HAP-1 (cell line): ENCODE measurements around the gene GPR37.
A peak's percentile ranks its signal among the peaks of the same experiment; 100 is the strongest.

Experiments
- DNase-seq, 2 experiments: peaks; one replicate each; pipeline ENCODE4 v3.0.0-alpha.2; 2016 to 2020; ENCODE audit warnings: low spot score in 2 of 2
- H3K27me3 ChIP-seq: fragments of 250-450 bp; sonication (Bioruptor Pico); 2 replicates; pipeline ENCODE4 v1.5.1; 2020; ENCODE audit warnings: low read depth, mild to moderate bottlenecking, moderate library complexity
- H3K36me3 ChIP-seq: fragments of 250-450 bp; sonication (Bioruptor Pico); replicated peaks from 2 replicates; pipeline ENCODE4 v1.5.1; 2020; ENCODE audit warnings: mild to moderate bottlenecking
- H3K4me1 ChIP-seq: fragments of 250-450 bp; sonication (Bioruptor Pico); 2 replicates; pipeline ENCODE4 v1.5.1; 2020; ENCODE audit warnings: mild to moderate bottlenecking
- H3K4me3 ChIP-seq: fragments of 250-450 bp; sonication (Bioruptor Pico); 2 replicates; pipeline ENCODE4 v1.5.1; 2020; ENCODE audit warnings: mild to moderate bottlenecking, moderate library complexity
- H3K9me3 ChIP-seq: fragments of 250-450 bp; sonication (Bioruptor Pico); 2 replicates; pipeline ENCODE4 v1.5.1; 2020; ENCODE audit warnings: mild to moderate bottlenecking, moderate library complexity
- in situ Hi-C: fragments of 300-500 bp; cut with MboI; formaldehyde crosslinking; loops from 3 replicates; pipeline ENCODE4 v1.14.3; 2020; ENCODE audit warnings: low sequenced_read_pairs, inconsistent platforms, mixed read lengths

Gene GPR37

GRCh38 chr7:124773938-124774337, 8.3 kb upstream of the GPR37 start:
- no peaks in the 10 kb centered on the region for H3K27me3 ChIP-seq
- H3K9me3 ChIP-seq: no peaks in the 10 kb centered on the region
- H3K4me3 ChIP-seq: no peak overlapping the region
- H3K4me1 ChIP-seq: peaks cover 12% of the 10 kb centered on the region
- DNase-seq: no peak
- no peaks in the 10 kb centered on the region for H3K36me3 ChIP-seq
- in situ Hi-C loops: no loop called here

- no peaks in the 10 kb centered on the region for H3K9me3 ChIP-seq
- in situ Hi-C loops: no loop called here
- H3K27me3 ChIP-seq: no peaks in the 10 kb centered on the region
- no peaks in the 10 kb centered on the region for H3K36me3 ChIP-seq
- no peak overlapping the region for H3K4me3 ChIP-seq
- H3K4me1 ChIP-seq: peaks cover 12% of the 10 kb centered on the region
- no peak for DNase-seq
Observed at GRCh38 chr7:124773339-124773738, 7.7 kb upstream of the GPR37 start.

- Histone ChIP-seq H3K9me3 (no peaks in the 10 kb centered on the region), H3K27me3 (no peaks in the 10 kb centered on the region), H3K36me3 (no peaks in the 10 kb centered on the region), H3K4me3 (no peak overlapping the region), H3K4me1 (peaks cover 13% of the 10 kb centered on the region)
- in situ Hi-C loops: no loop called here
- no peak for DNase-seq
Observed at GRCh38 chr7:124769136-124769535, 3.5 kb upstream of the GPR37 start.

- no peaks in the 10 kb centered on the region for H3K27me3 ChIP-seq
- no peak overlapping the region for H3K4me3 ChIP-seq
- no peak for DNase-seq
- in situ Hi-C loops: no loop called here
- peaks cover 13% of the 10 kb centered on the region for H3K4me1 ChIP-seq
- no peaks in the 10 kb centered on the region for H3K36me3 ChIP-seq
- H3K9me3 ChIP-seq: no peaks in the 10 kb centered on the region
Observed at GRCh38 chr7:124768525-124768924, 2.9 kb upstream of the GPR37 start.

GRCh38 chr7:124764847-124765400, 668 bp downstream of the GPR37 start:
- no peaks in the 10 kb centered on the region for H3K36me3 ChIP-seq
- peak overlapping the region; percentile 41 for H3K4me3 ChIP-seq
- H3K27me3 ChIP-seq: no peaks in the 10 kb centered on the region
- H3K4me1 ChIP-seq: 0 out of 2 replicates have a peak, but pooled peaks cover 4% of the 10 kb centered on the region
- peak in 1 of 2 experiments; percentile 43 for DNase-seq
- in situ Hi-C loops: no loop called here
- no peaks in the 10 kb centered on the region for H3K9me3 ChIP-seq

- no peak for DNase-seq
- H3K4me3 ChIP-seq: peak overlapping the region; percentile 41
- no peaks in the 10 kb centered on the region for H3K27me3 ChIP-seq
- H3K9me3 ChIP-seq: no peaks in the 10 kb centered on the region
- in situ Hi-C loops: no loop called here
- H3K4me1 ChIP-seq: 0 out of 2 replicates have a peak, but pooled peaks cover 4% of the 10 kb centered on the region
- H3K36me3 ChIP-seq: no peaks in the 10 kb centered on the region
Observed at GRCh38 chr7:124764051-124764846, 1.3 kb downstream of the GPR37 start.

- Histone ChIP-seq H3K36me3 (no peaks in the 10 kb centered on the region), H3K4me3 (no peak overlapping the region), H3K27me3 (no peaks in the 10 kb centered on the region), H3K9me3 (no peaks in the 10 kb centered on the region), H3K4me1 (0 out of 2 replicates have a peak, but pooled peaks cover 4% of the 10 kb centered on the region)
- in situ Hi-C loops: no loop called here
- no peak for DNase-seq
Observed at GRCh38 chr7:124762611-124763143, 2.9 kb downstream of the GPR37 start.

- no peak overlapping the region for H3K4me3 ChIP-seq
- in situ Hi-C loops: no loop called here
- H3K36me3 ChIP-seq: no peaks in the 10 kb centered on the region
- H3K4me1 ChIP-seq: 0 out of 2 replicates have a peak, but pooled peaks cover 4% of the 10 kb centered on the region
- no peaks in the 10 kb centered on the region for H3K27me3 ChIP-seq
- DNase-seq: no peak
- H3K9me3 ChIP-seq: no peaks in the 10 kb centered on the region
Observed at GRCh38 chr7:124761164-124761715, 4.4 kb downstream of the GPR37 start.

GRCh38 chr7:124758327-124758726, 7.3 kb downstream of the GPR37 start:
- in situ Hi-C loops: no loop called here
- no peak for DNase-seq
- Histone ChIP-seq H3K9me3 (no peaks in the 10 kb centered on the region), H3K36me3 (no peaks in the 10 kb centered on the region), H3K4me3 (no peak overlapping the region), H3K4me1 (peaks cover 10% of the 10 kb centered on the region), H3K27me3 (no peaks in the 10 kb centered on the region)

- Histone ChIP-seq H3K9me3 (no peaks in the 10 kb centered on the region), H3K4me1 (peaks cover 10% of the 10 kb centered on the region), H3K36me3 (no peaks in the 10 kb centered on the region), H3K27me3 (no peaks in the 10 kb centered on the region), H3K4me3 (no peak overlapping the region)
- in situ Hi-C loops: no loop called here
- DNase-seq: peak in 1 of 2 experiments; percentile 14
Observed at GRCh38 chr7:124754576-124755268, 10.9 kb downstream of the GPR37 start.

GRCh38 chr7:124752310-124752709, 13.3 kb downstream of the GPR37 start:
- H3K4me3 ChIP-seq: no peak overlapping the region
- no peak for DNase-seq
- in situ Hi-C loops: no loop called here

GRCh38 chr7:124751027-124751426, 14.6 kb downstream of the GPR37 start:
- in situ Hi-C loops: no loop called here
- DNase-seq: no peak
- no peaks in the 10 kb centered on the region for H3K27me3 ChIP-seq
- H3K36me3 ChIP-seq: no peaks in the 10 kb centered on the region
- H3K4me1 ChIP-seq: peaks cover 10% of the 10 kb centered on the region
- no peak overlapping the region for H3K4me3 ChIP-seq
- no peaks in the 10 kb centered on the region for H3K9me3 ChIP-seq

More at GRCh38 chr7:124752310-124752709, 13.3 kb downstream of the GPR37 start:
- Histone ChIP-seq H3K4me1 (peaks cover 10% of the 10 kb centered on the region), H3K9me3 (no peaks in the 10 kb centered on the region), H3K27me3 (no peaks in the 10 kb centered on the region), H3K36me3 (no peaks in the 10 kb centered on the region)

GRCh38 chr7:124747072-124747471, 18.5 kb downstream of the GPR37 start:
- in situ Hi-C loops: no loop called here
- Histone ChIP-seq H3K9me3 (no peaks in the 10 kb centered on the region), H3K4me3 (no peak overlapping the region)

More at GRCh38 chr7:124747072-124747471, 18.5 kb downstream of the GPR37 start:
- DNase-seq: no peak
- Histone ChIP-seq H3K36me3 (no peaks in the 10 kb centered on the region), H3K27me3 (no peaks in the 10 kb centered on the region), H3K4me1 (no peaks in the 10 kb centered on the region)
